HG02981 (cell line): ENCODE results near the gene CTRB2.

Experiments used
- ATAC-seq: cut with Tn5 transposase; IDR thresholded peaks from one replicate; pipeline ENCODE4 v1.9.1; 2021; ENCODE audit warnings: mild to moderate bottlenecking, moderate library complexity; ENCODE audit not compliant: unreplicated experiment

Gene CTRB2

GRCh38 chr16:75206749-75207451 is at the start of gene CTRB2:
Gene CTRB2 (minus strand): TSS chr16:75207161. CDS start chr16:75207141, 20 bp downstream.
- ATAC-seq, result no peak

GRCh38 chr16:75256059-75256571 is 49.2 kb upstream of the CTRB2 start:
- ATAC-seq, result no peak

GRCh38 chr16:75254359-75254837 is 47.4 kb upstream of the CTRB2 start:
- no peak for ATAC-seq

GRCh38 chr16:75252946-75253911 is 46.3 kb upstream of the CTRB2 start:
- ATAC-seq, result no peak

GRCh38 chr16:75252049-75252864 is 45.3 kb upstream of the CTRB2 start:
- ATAC-seq, result no peak

GRCh38 chr16:75251280-75252048 is 44.5 kb upstream of the CTRB2 start, which contains the start of gene BCAR1:
Gene BCAR1 (minus strand): TSS chr16:75251624. CDS start chr16:75251482, 142 bp downstream.
- peak; percentile 68 for ATAC-seq

GRCh38 chr16:75250809-75251279 is 43.9 kb upstream of the CTRB2 start:
- peak; percentile 38 for ATAC-seq

GRCh38 chr16:75250089-75250808 is 43.3 kb upstream of the CTRB2 start:
- no peak for ATAC-seq

GRCh38 chr16:75249441-75249840 is 42.5 kb upstream of the CTRB2 start:
- no peak for ATAC-seq

- ATAC-seq, result no peak
These were observed 41.8 kb upstream of the CTRB2 start for GRCh38 chr16:75248536-75249380.

- no peak for ATAC-seq
These were observed 41.2 kb upstream of the CTRB2 start for GRCh38 chr16:75248142-75248535.

GRCh38 chr16:75247249-75247648 is 40.3 kb upstream of the CTRB2 start:
- ATAC-seq, result no peak

- ATAC-seq, result no peak
These were observed 39.7 kb upstream of the CTRB2 start for GRCh38 chr16:75246504-75247205.

- no peak for ATAC-seq
These were observed 38.1 kb upstream of the CTRB2 start for GRCh38 chr16:75244844-75245758.

GRCh38 chr16:75244225-75244809 is 37.4 kb upstream of the CTRB2 start:
- no peak for ATAC-seq

- no peak for ATAC-seq
These were observed 36.8 kb upstream of the CTRB2 start for GRCh38 chr16:75243667-75244224.
